ENCODE results near the gene ERGIC1.
A peak's percentile ranks its signal among the peaks of the same experiment; 100 is the strongest.
"Not testable (repeated sequence)": the region's sequence is repeated elsewhere in the genome, so short reads cannot be mapped to it uniquely, and the experiment has no call there.

ERGIC1 gene

GRCh38 chr5:172805018-172805683 lies 28.9 kb upstream of the ERGIC1 start:
- H3K4me3 ChIP-seq (replicated peaks; ENCODE audit: low read depth, low read length), result no peak overlapping the region
- H3K27me3 ChIP-seq (replicated peaks; ENCODE audit: control insufficient read depth, insufficient read depth, low read length), result no peaks in the 10 kb centered on the region
- TF ChIP-seq, protein P1, sequence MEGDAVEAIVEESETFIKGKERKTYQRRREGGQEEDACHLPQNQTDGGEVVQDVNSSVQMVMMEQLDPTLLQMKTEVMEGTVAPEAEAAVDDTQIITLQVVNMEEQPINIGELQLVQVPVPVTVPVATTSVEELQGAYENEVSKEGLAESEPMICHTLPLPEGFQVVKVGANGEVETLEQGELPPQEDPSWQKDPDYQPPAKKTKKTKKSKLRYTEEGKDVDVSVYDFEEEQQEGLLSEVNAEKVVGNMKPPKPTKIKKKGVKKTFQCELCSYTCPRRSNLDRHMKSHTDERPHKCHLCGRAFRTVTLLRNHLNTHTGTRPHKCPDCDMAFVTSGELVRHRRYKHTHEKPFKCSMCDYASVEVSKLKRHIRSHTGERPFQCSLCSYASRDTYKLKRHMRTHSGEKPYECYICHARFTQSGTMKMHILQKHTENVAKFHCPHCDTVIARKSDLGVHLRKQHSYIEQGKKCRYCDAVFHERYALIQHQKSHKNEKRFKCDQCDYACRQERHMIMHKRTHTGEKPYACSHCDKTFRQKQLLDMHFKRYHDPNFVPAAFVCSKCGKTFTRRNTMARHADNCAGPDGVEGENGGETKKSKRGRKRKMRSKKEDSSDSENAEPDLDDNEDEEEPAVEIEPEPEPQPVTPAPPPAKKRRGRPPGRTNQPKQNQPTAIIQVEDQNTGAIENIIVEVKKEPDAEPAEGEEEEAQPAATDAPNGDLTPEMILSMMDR (IDR thresholded peaks at IDR 0.05; ENCODE audit: insufficient read depth, low read length, poor library complexity, severe bottlenecking), result no peak
- no peaks in the 10 kb centered on the region for H3K36me3 ChIP-seq (ENCODE audit: control insufficient read depth, insufficient read depth, low read length)
- no peak for DNase-seq (ENCODE audit: extremely low read depth, insufficient read length)

DNA sequence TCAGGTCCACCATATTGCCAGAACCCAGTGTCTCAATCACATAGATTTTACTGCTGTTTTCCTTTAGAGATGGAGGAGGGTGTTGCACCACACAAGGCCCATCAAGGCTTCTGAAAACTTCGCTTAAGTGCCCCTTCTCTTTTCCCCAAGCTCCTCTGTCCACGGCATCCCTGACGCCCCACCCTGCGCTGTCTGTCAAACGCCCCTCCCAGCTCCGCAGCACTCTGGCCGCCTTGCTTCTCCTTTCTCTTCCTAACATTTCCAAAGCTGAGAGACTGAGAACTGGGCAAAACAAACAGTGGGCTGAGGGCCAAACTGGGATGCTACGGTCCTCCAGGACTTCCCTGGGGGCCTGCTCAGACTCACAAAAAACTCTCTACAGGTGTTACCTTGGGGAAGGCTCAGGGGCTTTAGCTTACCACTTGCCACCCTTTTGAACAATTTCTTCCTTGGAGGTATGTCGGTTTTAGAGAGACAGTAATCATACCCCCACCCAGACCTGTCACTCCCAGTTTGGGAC lies 28.3 kb upstream of the ERGIC1 start:
- Histone ChIP-seq H3K36me3 (ENCODE audit: control insufficient read depth, insufficient read depth, low read length) (no peaks in the 10 kb centered on the region), H3K27me3 (replicated peaks; ENCODE audit: control insufficient read depth, insufficient read depth, low read length) (no peaks in the 10 kb centered on the region), H3K4me3 (replicated peaks; ENCODE audit: low read depth, low read length) (no peak overlapping the region)
- TF ChIP-seq, protein P1 (IDR thresholded peaks at IDR 0.05; ENCODE audit: insufficient read depth, low read length, poor library complexity, severe bottlenecking), result no peak
- no peak for DNase-seq (ENCODE audit: extremely low read depth, insufficient read length)

DNA sequence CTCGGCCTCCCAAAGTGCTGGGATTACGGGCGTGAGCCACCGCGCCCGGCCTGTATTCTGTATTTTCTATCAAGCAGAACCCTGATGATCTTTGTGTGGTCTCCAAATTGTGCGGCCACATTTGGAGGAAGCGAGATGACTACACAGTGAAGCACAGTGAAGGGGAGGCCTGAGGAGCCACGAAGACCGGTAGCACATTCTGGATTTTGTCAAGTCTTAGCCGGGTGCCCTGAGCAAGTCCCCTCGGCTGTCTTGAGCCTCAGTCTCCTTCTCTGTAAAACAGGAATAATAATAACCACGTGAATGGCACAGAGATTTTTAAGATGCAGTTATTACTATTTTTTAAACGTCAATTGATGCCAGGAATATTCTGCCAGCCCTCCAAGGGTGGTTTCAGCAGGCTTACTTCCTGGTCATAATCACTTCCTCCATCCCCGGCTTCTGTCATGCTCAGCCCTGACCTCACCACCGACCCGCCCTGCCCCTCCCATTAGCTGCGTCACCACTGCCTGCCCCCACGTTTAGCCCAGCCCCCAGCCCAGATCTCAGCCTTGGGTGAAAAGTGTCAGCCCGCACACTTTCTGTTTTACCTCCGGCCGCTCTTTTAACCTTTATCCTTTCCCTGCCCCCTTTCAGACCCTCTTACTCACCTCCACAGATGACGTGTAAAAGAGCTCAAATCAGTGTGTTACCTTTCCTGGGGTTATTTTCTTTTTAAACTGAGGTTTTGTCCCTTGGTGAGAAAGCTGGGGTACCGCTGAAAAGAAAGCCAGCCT lies 27.0 kb upstream of the ERGIC1 start:
- Histone ChIP-seq H3K27me3 (replicated peaks; ENCODE audit: control insufficient read depth, insufficient read depth, low read length) (no peaks in the 10 kb centered on the region), H3K4me3 (replicated peaks; ENCODE audit: low read depth, low read length) (peak overlapping the region; percentile 43), H3K36me3 (ENCODE audit: control insufficient read depth, insufficient read depth, low read length) (no peaks in the 10 kb centered on the region)
- TF ChIP-seq, protein P1 (IDR thresholded peaks at IDR 0.05; ENCODE audit: insufficient read depth, low read length, poor library complexity, severe bottlenecking), result no peak
- peak; percentile 91 for DNase-seq (ENCODE audit: extremely low read depth, insufficient read length)

DNA sequence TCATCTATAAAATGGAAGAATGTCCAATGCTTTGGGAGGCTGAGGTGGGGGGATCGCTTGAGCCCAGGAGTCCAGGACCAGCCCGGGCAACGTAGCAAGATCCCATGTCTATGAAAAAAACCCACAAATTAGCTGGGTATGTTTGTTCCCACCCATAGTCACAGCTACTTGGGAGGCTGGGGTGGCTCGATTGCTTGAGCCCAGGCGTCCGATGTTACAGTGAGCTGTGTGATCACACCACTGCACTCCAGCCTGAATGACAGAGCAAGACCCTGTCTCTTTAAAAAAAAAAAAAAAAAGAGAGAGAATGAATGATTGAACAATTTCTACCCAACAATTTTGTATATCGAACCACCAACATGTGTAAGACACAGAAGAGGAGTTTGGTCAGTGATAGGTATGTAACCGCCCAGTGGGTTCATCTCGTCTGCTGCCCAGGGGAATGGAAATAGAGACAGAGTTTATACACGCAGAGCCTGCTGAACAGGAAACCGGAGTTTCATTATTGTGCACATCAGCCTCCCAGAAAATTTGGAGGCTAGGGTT lies 26.2 kb upstream of the ERGIC1 start:
- DNase-seq (ENCODE audit: extremely low read depth, insufficient read length), result no peak
- TF ChIP-seq, protein P1 (IDR thresholded peaks at IDR 0.05; ENCODE audit: insufficient read depth, low read length, poor library complexity, severe bottlenecking), result no peak
- Histone ChIP-seq H3K36me3 (ENCODE audit: control insufficient read depth, insufficient read depth, low read length) (no peaks in the 10 kb centered on the region), H3K4me3 (replicated peaks; ENCODE audit: low read depth, low read length) (peak overlapping the region; percentile 43; the same call in 1 of the 2 replicates), H3K27me3 (replicated peaks; ENCODE audit: control insufficient read depth, insufficient read depth, low read length) (no peaks in the 10 kb centered on the region)

- no peak for DNase-seq (ENCODE audit: extremely low read depth, insufficient read length)
- TF ChIP-seq, protein P1 (IDR thresholded peaks at IDR 0.05; ENCODE audit: insufficient read depth, low read length, poor library complexity, severe bottlenecking), result no peak
- H3K4me3 ChIP-seq (replicated peaks; ENCODE audit: low read depth, low read length), result no peak overlapping the region
- H3K27me3 ChIP-seq (replicated peaks; ENCODE audit: control insufficient read depth, insufficient read depth, low read length), result no peaks in the 10 kb centered on the region
- H3K36me3 ChIP-seq (ENCODE audit: control insufficient read depth, insufficient read depth, low read length), result no peaks in the 10 kb centered on the region
Observed at GRCh38 chr5:172809774-172810173, 24.3 kb upstream of the ERGIC1 start.

DNA sequence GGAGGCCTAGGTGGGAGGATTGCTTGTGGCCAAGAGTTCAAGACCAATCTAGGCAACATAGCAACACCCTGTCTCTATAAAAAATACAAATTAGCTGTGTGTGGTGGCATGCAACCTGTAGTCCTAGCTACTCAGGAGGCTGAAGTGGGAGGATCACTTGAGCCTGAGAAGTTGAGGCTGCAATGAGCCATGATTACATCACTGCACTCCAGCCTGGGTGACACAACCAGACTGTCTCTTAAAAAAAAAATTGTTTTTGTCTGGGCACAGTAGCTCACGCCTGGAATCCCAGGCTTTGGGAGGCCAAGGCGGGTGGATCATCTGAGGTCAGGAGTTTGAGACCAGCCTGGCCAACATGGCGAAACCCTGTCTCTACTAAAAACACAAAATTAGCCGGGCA lies 23.1 kb upstream of the ERGIC1 start:
- DNase-seq (ENCODE audit: extremely low read depth, insufficient read length); H3K4me3 ChIP-seq (replicated peaks; ENCODE audit: low read depth, low read length); H3K27me3 ChIP-seq (replicated peaks; ENCODE audit: control insufficient read depth, insufficient read depth, low read length); H3K36me3 ChIP-seq (ENCODE audit: control insufficient read depth, insufficient read depth, low read length): not testable (repeated sequence)
